Measurements from ENCODE around the gene EEF1A2.

DNA sequence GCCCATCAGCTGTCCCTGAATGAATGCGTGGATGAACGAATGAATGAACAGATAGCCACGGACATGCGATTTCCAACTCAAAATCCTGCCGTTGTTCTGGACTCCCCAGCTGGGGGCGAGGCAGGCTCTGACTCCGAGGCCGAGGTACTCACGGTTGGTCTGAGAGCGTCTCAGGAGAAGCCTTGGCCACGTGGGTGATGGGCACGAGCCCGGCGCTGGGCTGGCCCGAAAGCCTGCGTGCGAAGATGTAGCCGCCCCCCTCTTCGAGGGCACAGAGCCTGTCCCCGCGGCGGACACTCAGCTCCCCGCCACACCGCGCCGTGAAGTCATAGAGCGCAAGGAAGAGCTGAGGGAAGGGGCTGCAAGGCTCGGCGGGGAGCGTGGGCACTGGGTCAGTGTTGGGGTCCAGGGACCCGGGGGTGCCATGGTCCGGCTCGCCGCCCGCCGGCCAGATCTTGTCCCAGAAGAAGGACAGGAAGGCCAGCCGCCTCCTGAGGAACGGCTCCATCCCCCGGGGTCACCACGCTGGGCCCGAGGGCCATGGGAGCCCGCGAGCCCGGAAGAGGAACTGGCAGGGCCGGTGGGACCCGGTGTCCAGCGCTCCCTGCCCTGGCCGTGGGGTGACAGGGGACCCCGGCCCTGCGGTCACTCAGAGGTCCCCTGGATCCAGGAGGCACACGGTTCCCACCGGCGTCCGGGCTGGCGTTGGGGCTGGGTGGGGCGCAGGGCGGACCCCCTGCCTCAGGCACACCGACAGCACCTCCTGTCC, 48.3 kb upstream of the EEF1A2 start:
- TF ChIP-seq FOXA1 (IDR thresholded peaks at IDR 0.05): no peak
- TF ChIP-seq, protein P1, sequence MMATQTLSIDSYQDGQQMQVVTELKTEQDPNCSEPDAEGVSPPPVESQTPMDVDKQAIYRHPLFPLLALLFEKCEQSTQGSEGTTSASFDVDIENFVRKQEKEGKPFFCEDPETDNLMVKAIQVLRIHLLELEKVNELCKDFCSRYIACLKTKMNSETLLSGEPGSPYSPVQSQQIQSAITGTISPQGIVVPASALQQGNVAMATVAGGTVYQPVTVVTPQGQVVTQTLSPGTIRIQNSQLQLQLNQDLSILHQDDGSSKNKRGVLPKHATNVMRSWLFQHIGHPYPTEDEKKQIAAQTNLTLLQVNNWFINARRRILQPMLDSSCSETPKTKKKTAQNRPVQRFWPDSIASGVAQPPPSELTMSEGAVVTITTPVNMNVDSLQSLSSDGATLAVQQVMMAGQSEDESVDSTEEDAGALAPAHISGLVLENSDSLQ (IDR thresholded peaks at IDR 0.05): no peak
- TF ChIP-seq SUZ12 (IDR thresholded peaks at IDR 0.05): no peak
- TF ChIP-seq ZNF384 (IDR thresholded peaks at IDR 0.05): no peak
- no peak for TF ChIP-seq ARNT (IDR thresholded peaks at IDR 0.05)
- TF ChIP-seq ELF4 (IDR thresholded peaks at IDR 0.05): no peak
- no peak for TF ChIP-seq SP1 (IDR thresholded peaks at IDR 0.05)
- no peak for TF ChIP-seq NFRKB (IDR thresholded peaks at IDR 0.05)
- TF ChIP-seq FOXK2 (IDR thresholded peaks at IDR 0.05): no peak
- no peak for TF ChIP-seq TARDBP (IDR thresholded peaks at IDR 0.05)
- TF ChIP-seq BHLHE40 (IDR thresholded peaks at IDR 0.05; ENCODE audit: borderline replicate concordance): no peak
- no peak for TF ChIP-seq FOXM1 (IDR thresholded peaks at IDR 0.05; ENCODE audit: borderline replicate concordance)
- no peak for TF ChIP-seq LEF1 (IDR thresholded peaks at IDR 0.05; ENCODE audit: borderline replicate concordance)
- no peak for TF ChIP-seq CTBP1 (IDR thresholded peaks at IDR 0.05; ENCODE audit: borderline replicate concordance)

Measured in HEK293T (cell line).